HepG2 (cell line): ENCODE data around the gene DMXL1. TPM values are rescaled to one million over a fixed set of nuclear protein-coding genes. Genes with fewer than 3 reads are reported as not detected.
A peak's percentile ranks its signal among the peaks of the same experiment; 100 is the strongest.

Source experiments
- ATAC-seq: fragments of 200-7000 bp; cut with Tn5 transposase; 3 replicates; pipeline ENCODE4 v1.9.1; 2020; ENCODE audit warnings: mild to moderate bottlenecking, moderate library complexity
- BruUV-seq: library from RNA; stranded (reverse); fragments of 400-500 nt; replicated peaks from 2 replicates; lab custom pipeline; 2021; lab: Mats Ljungman, UMichigan
- CTCF ChIA-PET: fragments of 300-600 bp; formaldehyde crosslinking; extraction: SDS; loops from one replicate; lab custom pipeline; 2021; ENCODE audit warnings: low total read pairs, inconsistent platforms, low intra/inter-chr PET ratio; lab: Yijun Ruan, JAX
- POLR2A ChIA-PET: fragments of 350-600 bp; sonication (Branson Sonifier 250); formaldehyde crosslinking; loops from one replicate; lab custom pipeline; 2020; ENCODE audit warnings: antibody characterized with exemption, inconsistent platforms; lab: Yijun Ruan, JAX
- DNase-seq: peaks from one replicate; pipeline ENCODE4 v3.0.0-alpha.2; 2015; ENCODE audit warnings: low spot score
- FAIRE-seq: peaks from 3 replicates; lab custom pipeline; 2011; peaks lifted over from hg19 to GRCh38; lab: Jason Lieb, UNC
- H2AFZ ChIP-seq: one replicate; pipeline ENCODE4 v1.6.1; 2011; ENCODE audit warnings: low read length, inconsistent platforms
- H3K27ac ChIP-seq: fragments of 300-600 bp; 3 replicates; pipeline ENCODE4 v1.8.0; 2011; ENCODE audit warnings: mixed run types, mild to moderate bottlenecking, mixed read lengths, low read length, inconsistent platforms; ENCODE audit not compliant: insufficient read depth; ENCODE audit errors: extremely low read length
- H3K27me3 ChIP-seq, 2 experiments: fragments of 200-600 bp in 1 of 2; 2 replicates in 1 of 2; 3 replicates in 1 of 2; pipeline versions ENCODE4 v1.6.0 to v1.8.0; 2011; ENCODE audit warnings: low read length in 2 of 2, mild to moderate bottlenecking in 2 of 2, moderate library complexity in 2 of 2, inconsistent platforms in 1 of 2; ENCODE audit not compliant: insufficient read depth in 2 of 2, control insufficient read depth in 1 of 2
- H3K36me3 ChIP-seq, 2 experiments: fragments of 200-600 bp in 1 of 2; replicated peaks in 1 of 2; 2 replicates in 1 of 2; 3 replicates in 1 of 2; pipeline versions ENCODE4 v1.5.1 to v1.8.0; 2011; ENCODE audit warnings: low read length in 2 of 2, inconsistent platforms in 1 of 2; ENCODE audit not compliant: insufficient read depth in 2 of 2, control insufficient read depth in 1 of 2
- H3K4me1 ChIP-seq: 2 replicates; pipeline ENCODE4 v1.5.1; 2012; ENCODE audit warnings: low read length, inconsistent platforms; ENCODE audit not compliant: insufficient read depth
- H3K4me2 ChIP-seq: 2 replicates; pipeline ENCODE4 v1.6.0; 2011; ENCODE audit warnings: low read depth, low read length, inconsistent platforms
- H3K4me3 ChIP-seq, 3 experiments: fragments of 200-600 bp in 1 of 3; sonication (generic), shearing (Covaris generic) in 1 of 3; replicated peaks in 1 of 3; 2 replicates each; pipeline ENCODE4 v1.5.1; 2011 to 2016; ENCODE audit warnings: low read length in 3 of 3, inconsistent platforms in 2 of 3, low read depth in 2 of 3, mild to moderate bottlenecking in 2 of 3, control low read depth in 1 of 3, mixed read lengths in 1 of 3; ENCODE audit not compliant: insufficient read depth in 1 of 3
- H3K79me2 ChIP-seq: one replicate; pipeline ENCODE4 v1.6.1; 2011; ENCODE audit warnings: low read length, inconsistent platforms; ENCODE audit not compliant: insufficient read depth
- H3K9ac ChIP-seq: 2 replicates; pipeline ENCODE4 v1.6.0; 2011; ENCODE audit warnings: mild to moderate bottlenecking, low read depth, low read length, inconsistent platforms; ENCODE audit not compliant: insufficient read depth
- H3K9me3 ChIP-seq: 2 replicates; pipeline ENCODE4 v1.5.1; 2012; ENCODE audit warnings: mild to moderate bottlenecking, low read length
- H4K20me1 ChIP-seq: 2 replicates; pipeline ENCODE4 v1.6.0; 2011; ENCODE audit warnings: inconsistent platforms, mild to moderate bottlenecking, low read length, moderate library complexity; ENCODE audit not compliant: insufficient read depth
- ETV5 ChIP-seq: IDR thresholded peaks from 2 replicates; pipeline ENCODE4 v1.6.1; 2018; ENCODE audit warnings: missing biosample characterization, missing genetic modification reagents, inconsistent platforms, borderline replicate concordance
- FOSL2 ChIP-seq: sonication (generic); formaldehyde crosslinking; IDR thresholded peaks from 2 replicates; pipeline ENCODE4 v1.4.0; 2020; ENCODE audit warnings: missing genetic modification reagents
- HMGXB3 ChIP-seq: sonication (generic); formaldehyde crosslinking; IDR thresholded peaks from 2 replicates; pipeline ENCODE4 v1.4.0; 2020; ENCODE audit warnings: missing genetic modification reagents, borderline replicate concordance
- ZEB1 ChIP-seq: IDR thresholded peaks from 2 replicates; pipeline ENCODE4 v1.6.1; 2012; ENCODE audit warnings: mild to moderate bottlenecking, low read depth, inconsistent platforms; ENCODE audit not compliant: insufficient replicate concordance
- ZNF383 ChIP-seq: sonication (generic); formaldehyde crosslinking; IDR thresholded peaks from 2 replicates; pipeline ENCODE4 v1.4.0; 2020; ENCODE audit warnings: missing genetic modification reagents, mild to moderate bottlenecking, borderline replicate concordance
- ZNF569 ChIP-seq: sonication (generic); formaldehyde crosslinking; IDR thresholded peaks from 2 replicates; pipeline ENCODE4 v1.5.0; 2020; ENCODE audit warnings: mild to moderate bottlenecking, missing genetic modification reagents, moderate library complexity, borderline replicate concordance
- WGBS: methylation state at CpG from one replicate; pipeline ENCODE4 v1.1.6; 2017; ENCODE audit warnings: low lambda C conversion rate; 5-methylcytosine and 5-hydroxymethylcytosine counted together
- in situ Hi-C: cut with HindIII; loops from 2 replicates; pipeline ENCODE4 v1.10.0; 2017; ENCODE audit warnings: low pct_unique_long_range_greater_than_20kb; ENCODE audit not compliant: extremely low pct_ligation_motif_present
- intact Hi-C: fragments of 100-400 bp; cut with micrococcal nuclease; formaldehyde crosslinking; loops from one replicate; pipeline ENCODE4 v1.10.0; 2022; ENCODE audit not compliant: unreplicated experiment
- polyA plus RNA-seq, 8 experiments: library from polyadenylated mRNA; depleted of rRNA in 3 of 8; stranded (reverse) in 7 of 8; unstranded in 1 of 8; fragments of >200 nt; fragmentation: Illumina TruSeq in 4 of 8; extraction: Trizol in 4 of 8; gene quantifications; 2 replicates each; pipeline versions ENCODE4 v1.2.1 to v1.2.3, GENCODE V29; 2011 to 2016; ENCODE audit warnings: low read depth in 4 of 8, missing spikeins in 1 of 8, mixed read lengths in 1 of 8; ENCODE audit not compliant: insufficient read depth in 1 of 8
- total RNA-seq, 5 experiments: library from RNA; depleted of rRNA; stranded (reverse); fragments of >200 nt; fragmentation: Illumina TruSeq; extraction: Trizol; gene quantifications; 2 replicates each; pipeline ENCODE4 v1.2.3, GENCODE V29; 2016; ENCODE audit warnings: low read depth in 1 of 5

The DMXL1 gene
- total and polyA plus RNA-seq, 2 of the 13 experiments (the other 11 are each of a cell fraction or from before 2014, with no cell fraction given) = 6.9 to 18.6 TPM

DNA sequence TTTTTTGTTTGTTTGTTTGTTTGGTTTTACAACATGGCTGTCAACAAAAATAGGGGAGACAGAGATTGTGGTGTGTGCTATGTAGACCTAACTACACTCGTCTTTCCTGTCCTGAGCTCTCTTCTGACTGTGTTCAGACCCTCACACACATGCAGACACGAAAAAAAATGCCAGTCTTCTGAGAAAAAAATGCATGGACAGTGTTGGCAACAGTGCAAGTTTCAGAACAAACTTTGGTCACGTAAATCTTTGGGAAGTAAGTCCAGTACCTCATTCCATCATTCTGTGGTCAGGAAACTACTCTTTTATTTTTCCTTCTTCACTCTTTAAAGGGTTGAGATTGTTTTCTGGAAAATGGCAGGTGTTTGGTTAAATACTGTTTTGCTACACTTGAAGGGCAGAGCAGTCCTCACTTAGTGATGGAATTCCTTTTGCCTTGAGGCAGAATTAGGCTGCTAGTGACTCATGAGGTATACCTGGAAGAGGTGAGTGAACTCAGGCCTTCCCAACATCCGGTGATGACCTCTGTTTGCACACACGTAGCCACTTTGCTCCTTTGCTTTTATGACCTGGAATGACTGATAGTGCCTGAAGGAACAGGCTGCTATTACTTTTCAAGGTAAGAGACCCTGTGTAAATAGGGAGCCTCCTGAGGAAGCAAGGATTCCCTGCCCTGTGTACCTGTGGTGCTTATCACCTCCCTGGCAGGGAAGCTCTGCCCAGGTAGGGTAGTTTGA, 203.3 kb downstream of the DMXL1 start:
- FAIRE-seq (no peak), DNase-seq (peak; percentile 21), ATAC-seq (no peak; the same call in 1 of the 3 replicates)
- H4K20me1 ChIP-seq = no peaks in the 10 kb centered on the region
- TF ChIP-seq ZNF569 = no peak
- TF ChIP-seq ZNF383 (CRISPR knock-in tag) = no peak
- TF ChIP-seq ETV5 (CRISPR knock-in tag) = peak; percentile 63; the same call in 1 of the 2 replicates
- no peak for TF ChIP-seq HMGXB3 (CRISPR knock-in tag)
- TF ChIP-seq FOSL2 (CRISPR knock-in tag) = peak; percentile 64
- TF ChIP-seq ZEB1 = peak; percentile 51
- H3K4me1 ChIP-seq = peaks cover 44% of the 10 kb centered on the region
- H3K79me2 ChIP-seq = peaks cover 3% of the 10 kb centered on the region
- H3K9ac ChIP-seq = no peak overlapping the region
- H3K27me3 ChIP-seq = no peaks in the 10 kb centered on the region; a peak in 1 of 5 replicates
- no peaks in the 10 kb centered on the region for H3K36me3 ChIP-seq
- H3K27ac ChIP-seq = no peak overlapping the region
- WGBS = 67% methylated on average over 5 of the region's 5 CpGs
- no peaks in the 10 kb centered on the region for H3K9me3 ChIP-seq
- POLR2A ChIA-PET = no interaction called here
- H2AFZ ChIP-seq = no peak overlapping the region
- CTCF ChIA-PET = no interaction called here
- BruUV-seq = no TSS peak
- no peak overlapping the region for H3K4me3 ChIP-seq
- in situ Hi-C loops (no loop called here), intact Hi-C loops (no loop called here)
- no peak overlapping the region for H3K4me2 ChIP-seq
